OCI-LY3 (cell line): Measurements from ENCODE around the gene BMP10.

Experiments used
- EZH2phosphoT487 ChIP-seq: fragments of 200-600 bp; shearing (Covaris generic); IDR thresholded peaks from 2 replicates; pipeline ENCODE4 v1.6.1; 2018; ENCODE audit warnings: antibody characterized with exemption, mixed run types, low read depth
- TF ChIP-seq, protein P1 (sequence below): fragments of 200-600, 300-600 bp; sonication (generic); IDR thresholded peaks from 2 replicates; pipeline ENCODE4 v1.5.1; 2014; ENCODE audit warnings: antibody characterized with exemption, low read length, low read depth

DNA sequence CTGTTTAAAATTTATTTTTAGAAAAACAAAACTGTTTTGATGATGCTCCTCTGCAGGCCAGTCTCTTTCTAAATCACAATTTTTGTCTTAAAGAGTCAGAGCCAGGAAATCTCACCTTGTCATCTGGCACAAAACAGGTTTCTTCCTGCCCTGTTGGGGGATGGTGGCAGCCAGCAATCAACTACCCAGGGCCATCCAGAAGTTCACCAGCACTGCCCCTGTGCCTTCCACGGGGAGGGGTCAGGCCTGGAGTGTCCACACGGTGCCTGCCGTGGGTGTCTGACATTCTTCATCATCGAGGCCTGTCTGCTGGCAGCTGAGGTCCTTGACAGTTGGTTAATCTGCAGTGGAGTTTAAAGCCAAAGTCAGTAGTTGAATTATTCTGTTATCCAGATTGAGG is 40.0 kb upstream of the BMP10 start:
- TF ChIP-seq, protein P1, sequence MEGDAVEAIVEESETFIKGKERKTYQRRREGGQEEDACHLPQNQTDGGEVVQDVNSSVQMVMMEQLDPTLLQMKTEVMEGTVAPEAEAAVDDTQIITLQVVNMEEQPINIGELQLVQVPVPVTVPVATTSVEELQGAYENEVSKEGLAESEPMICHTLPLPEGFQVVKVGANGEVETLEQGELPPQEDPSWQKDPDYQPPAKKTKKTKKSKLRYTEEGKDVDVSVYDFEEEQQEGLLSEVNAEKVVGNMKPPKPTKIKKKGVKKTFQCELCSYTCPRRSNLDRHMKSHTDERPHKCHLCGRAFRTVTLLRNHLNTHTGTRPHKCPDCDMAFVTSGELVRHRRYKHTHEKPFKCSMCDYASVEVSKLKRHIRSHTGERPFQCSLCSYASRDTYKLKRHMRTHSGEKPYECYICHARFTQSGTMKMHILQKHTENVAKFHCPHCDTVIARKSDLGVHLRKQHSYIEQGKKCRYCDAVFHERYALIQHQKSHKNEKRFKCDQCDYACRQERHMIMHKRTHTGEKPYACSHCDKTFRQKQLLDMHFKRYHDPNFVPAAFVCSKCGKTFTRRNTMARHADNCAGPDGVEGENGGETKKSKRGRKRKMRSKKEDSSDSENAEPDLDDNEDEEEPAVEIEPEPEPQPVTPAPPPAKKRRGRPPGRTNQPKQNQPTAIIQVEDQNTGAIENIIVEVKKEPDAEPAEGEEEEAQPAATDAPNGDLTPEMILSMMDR: no peak
- TF ChIP-seq EZH2phosphoT487: no peak
